Fibroblast of lung (primary cell): ENCODE data around the gene AASDHPPT. TPM values are rescaled to one million over a fixed set of nuclear protein-coding genes. Genes with fewer than 3 reads are reported as not detected.

Source experiments
- DNase-seq, 2 donors: peaks; one replicate each; pipeline versions ENCODE4 v3.0.0 to v3.0.0-alpha.2; 2010; ENCODE audit warnings: low read depth in 2 of 2
- H2AFZ ChIP-seq: 2 replicates; pipeline ENCODE4 v1.5.1; 2012; ENCODE audit warnings: low read length, control low read depth, inconsistent platforms
- H3K27ac ChIP-seq: 2 replicates; pipeline ENCODE4 v1.5.1; 2011; ENCODE audit warnings: low read length, control low read depth; ENCODE audit not compliant: insufficient read depth
- H3K27me3 ChIP-seq: 2 replicates; pipeline ENCODE4 v1.5.1; 2011; ENCODE audit warnings: mild to moderate bottlenecking, low read length; ENCODE audit not compliant: control insufficient read depth, insufficient read depth
- H3K36me3 ChIP-seq: 2 replicates; pipeline ENCODE4 v1.5.1; 2011; ENCODE audit warnings: low read length; ENCODE audit not compliant: control insufficient read depth, insufficient read depth
- H3K4me1 ChIP-seq: 2 replicates; pipeline ENCODE4 v1.5.1; 2011; ENCODE audit warnings: low read length; ENCODE audit not compliant: control insufficient read depth, insufficient read depth; ENCODE audit errors: extremely low read depth
- H3K4me2 ChIP-seq: 2 replicates; pipeline ENCODE4 v1.5.1; 2011; ENCODE audit warnings: low read length, control low read depth; ENCODE audit not compliant: insufficient read depth; ENCODE audit errors: extremely low read depth
- H3K4me3 ChIP-seq, 4 experiments: fragments of 200-600 bp in 1 of 4; sonication (generic) in 1 of 4; replicated peaks in 1 of 4; 2 replicates each; pipeline ENCODE4 v1.5.1; 2011 to 2016; ENCODE audit warnings: low read length in 4 of 4, low read depth in 3 of 4, mild to moderate bottlenecking in 3 of 4, control low read depth in 2 of 4, inconsistent platforms in 1 of 4, mixed read lengths in 1 of 4; ENCODE audit not compliant: insufficient read depth in 1 of 4; ENCODE audit errors: control extremely low read depth in 1 of 4
- H3K79me2 ChIP-seq: 2 replicates; pipeline ENCODE4 v1.5.1; 2012; ENCODE audit warnings: mild to moderate bottlenecking, low read length, inconsistent platforms; ENCODE audit not compliant: control insufficient read depth, insufficient read depth
- H3K9ac ChIP-seq: 2 replicates; pipeline ENCODE4 v1.5.1; 2011; ENCODE audit warnings: mild to moderate bottlenecking, low read length, control low read depth; ENCODE audit not compliant: insufficient read depth
- H3K9me3 ChIP-seq: 2 replicates; pipeline ENCODE4 v1.5.1; 2012; ENCODE audit warnings: low read depth, low read length; ENCODE audit not compliant: control insufficient read depth, insufficient read depth
- H4K20me1 ChIP-seq: 2 replicates; pipeline ENCODE4 v1.5.1; 2011; ENCODE audit warnings: low read length; ENCODE audit not compliant: control insufficient read depth, insufficient read depth; ENCODE audit errors: extremely low read depth
- EZH2 ChIP-seq: IDR thresholded peaks from 2 replicates; pipeline ENCODE4 v1.5.1; 2012; ENCODE audit warnings: low read length, control low read depth, mild to moderate bottlenecking; ENCODE audit errors: missing control alignments
- polyA plus RNA-seq, 2 donors: library from polyadenylated mRNA; depleted of rRNA in 1 of 2; stranded (reverse) in 1 of 2; unstranded in 1 of 2; fragments of >200 nt; gene quantifications; 2 replicates each; pipeline ENCODE4 v1.2.1, GENCODE V29; 2011 to 2012; ENCODE audit warnings: missing spikeins in 1 of 2
- total RNA-seq: library from RNA; depleted of rRNA; stranded (reverse); fragments of >200 nt; gene quantifications from 2 replicates; pipeline ENCODE4 v1.2.1, GENCODE V29; 2014
- TF ChIP-seq, protein P1 (sequence below), 2 donors: IDR thresholded peaks in 1 of 2; conservative IDR thresholded peaks in 1 of 2; 1 replicate in 1 of 2; 2 replicates in 1 of 2; pipeline ENCODE4 v1.5.1; 2011 to 2012; ENCODE audit warnings: low read length in 2 of 2, control low read depth in 1 of 2, inconsistent platforms in 1 of 2, low read depth in 1 of 2, mild to moderate bottlenecking in 1 of 2

AASDHPPT gene
- total and polyA plus RNA-seq, 2 donors (not counting 1 experiment from before 2014, with no cell fraction given): 34.1 to 55.0 TPM

DNA sequence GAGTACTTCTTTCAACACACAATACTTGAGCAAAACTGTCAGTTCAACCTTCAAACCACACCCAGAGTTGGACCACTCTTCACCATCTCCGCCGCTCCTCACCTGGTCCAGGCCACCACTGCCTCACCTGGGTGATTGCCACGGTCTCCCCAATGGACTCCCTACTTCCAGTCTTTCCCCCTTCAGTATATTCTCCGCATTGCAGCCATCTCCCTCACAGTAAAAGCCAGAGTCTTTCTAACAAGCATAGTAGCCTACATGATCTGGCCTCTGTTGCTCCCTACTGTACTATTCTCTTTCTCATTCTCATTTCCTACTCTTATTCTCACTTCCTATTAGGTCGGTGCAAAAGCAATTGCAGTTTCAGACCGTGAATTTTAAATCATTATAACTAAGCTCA is 28.5 kb downstream of the AASDHPPT start:
- H3K9ac ChIP-seq: no peak overlapping the region
- H3K4me1 ChIP-seq: no peaks in the 10 kb centered on the region
- H4K20me1 ChIP-seq: no peaks in the 10 kb centered on the region
- H3K79me2 ChIP-seq: no peaks in the 10 kb centered on the region
- H2AFZ ChIP-seq: no peak overlapping the region
- TF ChIP-seq, protein P1, sequence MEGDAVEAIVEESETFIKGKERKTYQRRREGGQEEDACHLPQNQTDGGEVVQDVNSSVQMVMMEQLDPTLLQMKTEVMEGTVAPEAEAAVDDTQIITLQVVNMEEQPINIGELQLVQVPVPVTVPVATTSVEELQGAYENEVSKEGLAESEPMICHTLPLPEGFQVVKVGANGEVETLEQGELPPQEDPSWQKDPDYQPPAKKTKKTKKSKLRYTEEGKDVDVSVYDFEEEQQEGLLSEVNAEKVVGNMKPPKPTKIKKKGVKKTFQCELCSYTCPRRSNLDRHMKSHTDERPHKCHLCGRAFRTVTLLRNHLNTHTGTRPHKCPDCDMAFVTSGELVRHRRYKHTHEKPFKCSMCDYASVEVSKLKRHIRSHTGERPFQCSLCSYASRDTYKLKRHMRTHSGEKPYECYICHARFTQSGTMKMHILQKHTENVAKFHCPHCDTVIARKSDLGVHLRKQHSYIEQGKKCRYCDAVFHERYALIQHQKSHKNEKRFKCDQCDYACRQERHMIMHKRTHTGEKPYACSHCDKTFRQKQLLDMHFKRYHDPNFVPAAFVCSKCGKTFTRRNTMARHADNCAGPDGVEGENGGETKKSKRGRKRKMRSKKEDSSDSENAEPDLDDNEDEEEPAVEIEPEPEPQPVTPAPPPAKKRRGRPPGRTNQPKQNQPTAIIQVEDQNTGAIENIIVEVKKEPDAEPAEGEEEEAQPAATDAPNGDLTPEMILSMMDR (conservative IDR thresholded peaks at IDR 0.05 in 1 of 2, IDR thresholded peaks at IDR 0.05 in 1 of 2; ENCODE audit: low read depth in 1 of 2, low read length in 2 of 2): no peak
- TF ChIP-seq EZH2: no peak
- no peaks in the 10 kb centered on the region for H3K27me3 ChIP-seq
- no peak overlapping the region for H3K4me3 ChIP-seq
- no peak overlapping the region for H3K4me2 ChIP-seq
- H3K27ac ChIP-seq: no peak overlapping the region
- no peaks in the 10 kb centered on the region for H3K9me3 ChIP-seq
- no peaks in the 10 kb centered on the region for H3K36me3 ChIP-seq
- no peak for DNase-seq

- no peak overlapping the region for H3K27ac ChIP-seq
- no peak overlapping the region for H3K4me2 ChIP-seq
- no peaks in the 10 kb centered on the region for H4K20me1 ChIP-seq
- H3K36me3 ChIP-seq: no peaks in the 10 kb centered on the region
- no peak overlapping the region for H2AFZ ChIP-seq
- no peaks in the 10 kb centered on the region for H3K79me2 ChIP-seq
- no peaks in the 10 kb centered on the region for H3K4me1 ChIP-seq
- TF ChIP-seq, protein P1 (conservative IDR thresholded peaks at IDR 0.05 in 1 of 2, IDR thresholded peaks at IDR 0.05 in 1 of 2; ENCODE audit: low read depth in 1 of 2, low read length in 2 of 2): no peak
- no peak for TF ChIP-seq EZH2
- H3K9ac ChIP-seq: no peak overlapping the region
- DNase-seq: no peak
- no peaks in the 10 kb centered on the region for H3K9me3 ChIP-seq
- H3K27me3 ChIP-seq: no peaks in the 10 kb centered on the region
- no peak overlapping the region for H3K4me3 ChIP-seq
Observed at GRCh38 chr11:106121570-106122320, 44.3 kb downstream of the AASDHPPT start.

GRCh38 chr11:106127604-106128003 is 50.1 kb downstream of the AASDHPPT start:
- Histone ChIP-seq H3K36me3 (no peaks in the 10 kb centered on the region), H3K9me3 (no peaks in the 10 kb centered on the region), H3K27me3 (no peaks in the 10 kb centered on the region), H3K4me3 (no peak overlapping the region), H3K9ac (no peak overlapping the region), H4K20me1 (no peaks in the 10 kb centered on the region), H2AFZ (no peak overlapping the region), H3K79me2 (no peaks in the 10 kb centered on the region), H3K27ac (no peak overlapping the region), H3K4me2 (no peak overlapping the region), H3K4me1 (no peaks in the 10 kb centered on the region)
- TF ChIP-seq EZH2: no peak
- TF ChIP-seq, protein P1 (conservative IDR thresholded peaks at IDR 0.05 in 1 of 2, IDR thresholded peaks at IDR 0.05 in 1 of 2; ENCODE audit: low read depth in 1 of 2, low read length in 2 of 2): no peak
- DNase-seq: no peak
